Measurements from ENCODE around the gene ALAS1.
"Not testable (repeated sequence)": the region's sequence is repeated elsewhere in the genome, so short reads cannot be mapped to it uniquely, and the experiment has no call there.

ALAS1 gene

GRCh38 chr3:52197842-52198625, at the start of gene ALAS1:
TSS of gene ALAS1 (plus strand) at chr3:52198160. CDS start at chr3:52199242, 1,082 bp downstream.
- peak; percentile 22 for DNase-seq

DNA sequence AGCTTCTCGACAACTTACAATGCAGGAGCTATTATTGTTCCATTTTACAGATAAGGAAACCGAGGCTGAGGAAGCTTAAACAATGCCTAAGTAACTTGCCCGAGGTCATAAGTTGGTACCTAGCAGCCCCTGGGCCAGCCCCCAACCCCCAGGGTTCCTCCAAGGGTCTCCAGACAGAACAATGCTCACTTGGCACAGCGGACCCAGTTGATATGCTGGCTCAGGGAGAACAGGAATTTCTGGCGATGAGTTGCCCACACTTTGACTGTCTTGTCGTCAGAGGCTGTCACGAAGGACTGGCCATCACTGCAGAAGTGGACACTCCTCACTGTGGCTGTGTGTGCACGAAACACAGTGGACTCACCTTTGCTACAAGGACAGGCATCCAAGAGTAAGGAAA, 48.9 kb upstream of the ALAS1 start:
- DNase-seq, result no peak

GRCh38 chr3:52149726-52150125, 48.2 kb upstream of the ALAS1 start:
- no peak for DNase-seq

DNA sequence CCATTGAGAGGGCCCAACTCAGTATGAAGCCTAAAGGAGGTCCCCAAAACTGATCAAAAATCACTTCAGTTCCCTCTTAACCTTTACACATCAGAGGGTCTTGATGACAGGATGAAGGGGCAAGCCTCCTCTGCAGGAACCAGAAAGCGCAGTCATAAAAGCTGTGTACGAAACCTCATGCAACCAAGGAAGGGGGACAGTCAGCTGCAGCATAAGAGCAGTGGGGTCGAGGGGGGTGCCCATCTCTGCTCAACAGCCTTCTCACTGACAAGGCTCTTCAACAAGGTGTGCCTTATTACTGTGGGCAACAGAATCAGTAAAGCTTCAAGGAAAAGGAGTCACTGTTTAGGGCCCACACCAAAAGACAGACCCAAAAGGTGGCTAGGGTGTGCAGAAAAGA, 47.6 kb upstream of the ALAS1 start:
- DNase-seq, result no peak

- DNase-seq, result no peak
Measured at GRCh38 chr3:52150860-52151259, 47.1 kb upstream of the ALAS1 start.

DNA sequence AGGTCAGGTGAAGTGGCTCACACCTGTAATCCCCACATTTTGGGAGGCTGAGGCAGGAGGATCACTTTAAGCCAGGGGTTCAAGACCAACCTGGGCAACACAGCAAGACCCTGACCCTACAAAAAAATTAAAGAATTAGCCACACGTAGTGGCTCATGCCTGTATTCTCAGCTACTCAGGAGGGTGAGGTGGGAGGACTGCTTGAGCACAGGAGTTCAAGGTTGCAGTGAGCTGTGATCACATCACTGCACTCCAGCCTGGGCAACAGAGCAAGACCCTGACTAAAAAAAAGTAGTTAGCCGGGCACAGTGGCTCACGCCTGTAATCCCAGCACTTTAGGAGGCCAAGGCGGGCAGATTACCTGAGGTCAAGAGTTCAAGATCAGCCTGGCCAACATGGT, 46.0 kb upstream of the ALAS1 start:
- DNase-seq, result not testable (repeated sequence)

- DNase-seq, result peak; percentile 41
Measured at GRCh38 chr3:52153389-52154096, 44.4 kb upstream of the ALAS1 start.

DNA sequence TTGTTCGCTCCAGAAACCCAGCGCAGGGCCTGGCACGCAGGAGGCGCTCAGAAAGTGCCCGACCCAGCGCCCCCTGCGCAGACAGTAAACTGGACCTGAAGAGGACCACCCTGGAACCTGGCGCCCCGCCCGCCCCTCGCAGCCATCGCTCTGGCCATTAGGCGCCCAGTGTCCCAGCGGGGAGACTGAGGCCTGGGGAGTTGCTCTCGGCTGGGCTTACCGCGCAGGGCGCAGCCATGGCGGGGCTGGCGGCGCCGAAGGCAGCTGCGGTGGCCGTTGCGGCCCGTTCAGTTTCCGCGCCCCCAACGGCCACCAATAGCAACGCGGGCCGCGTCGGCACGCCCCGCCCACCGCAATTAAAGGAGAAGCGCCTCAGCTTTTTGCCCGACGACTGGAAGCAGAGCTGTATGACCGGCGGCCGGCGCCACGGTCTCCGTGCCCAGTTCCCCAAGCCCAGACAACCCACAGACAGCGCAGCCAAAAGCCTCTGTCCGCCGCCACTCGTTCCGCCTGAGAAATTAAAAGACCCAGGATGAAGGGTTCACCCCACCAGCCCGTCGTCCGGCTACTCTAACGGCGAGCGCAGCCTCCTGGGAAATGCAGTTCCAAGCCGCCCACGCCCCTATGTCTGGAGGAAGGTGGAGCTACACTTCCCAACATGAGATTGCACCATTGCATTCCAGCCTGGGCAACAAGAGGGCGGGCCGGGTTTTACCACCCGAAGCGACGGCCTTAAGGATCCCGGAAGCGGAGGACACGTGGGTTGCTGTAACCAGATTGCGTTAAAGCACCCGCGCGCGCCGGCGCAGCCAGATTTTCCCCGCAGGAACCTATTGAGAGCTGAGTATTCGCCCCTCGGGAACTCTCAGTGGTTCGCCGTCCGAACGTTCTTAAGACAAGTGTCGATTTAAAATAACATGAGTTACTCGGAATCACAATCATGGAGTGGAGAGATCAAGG, 43.5 kb upstream of the ALAS1 start, which contains the start of gene POC1A:
Gene POC1A (minus strand): TSS at position 289 of the 960 bp plus-strand sequence. CDS start 51 bp downstream, at position 238.
- peak; percentile 82 for DNase-seq

DNA sequence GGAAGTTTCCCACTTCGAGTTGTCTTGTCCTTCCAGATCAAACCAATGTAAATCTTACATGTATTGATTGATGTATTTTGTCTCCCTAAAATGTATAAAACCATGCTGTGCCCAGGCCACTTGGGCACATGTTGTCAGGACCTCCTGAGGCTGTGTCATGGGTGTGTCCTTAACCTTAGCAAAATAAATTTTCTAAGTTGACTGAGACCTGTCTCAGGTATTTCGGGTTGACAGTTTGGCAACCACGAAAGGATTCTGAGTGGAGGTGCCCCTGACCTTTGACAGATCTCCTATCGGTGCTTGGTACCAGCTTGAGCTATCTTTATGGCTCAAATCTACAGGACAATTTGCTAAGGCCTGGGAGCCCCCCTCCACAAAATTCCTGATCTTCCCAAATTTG, 42.0 kb upstream of the ALAS1 start:
- DNase-seq, result no peak

DNA sequence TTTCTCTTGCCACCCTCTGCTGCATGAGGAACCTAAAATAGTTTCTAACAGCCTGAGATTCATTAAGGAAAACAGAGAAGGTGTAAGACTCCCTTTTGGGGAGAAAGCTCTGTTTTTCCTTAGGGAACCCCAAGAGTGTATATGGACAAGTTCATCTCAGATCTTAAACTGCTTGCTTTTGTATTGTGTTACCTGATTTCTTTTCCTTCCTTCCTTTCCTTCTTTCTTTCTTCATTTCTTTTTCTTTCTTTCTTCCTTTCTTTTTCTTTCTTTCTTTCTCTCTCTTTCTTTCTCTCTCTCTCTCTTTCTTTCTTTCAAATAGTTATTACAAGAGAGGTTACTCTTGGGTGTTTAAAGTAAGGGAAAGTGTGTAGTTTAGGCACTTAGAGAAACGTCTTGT, 38.5 kb upstream of the ALAS1 start:
- no peak for DNase-seq

DNA sequence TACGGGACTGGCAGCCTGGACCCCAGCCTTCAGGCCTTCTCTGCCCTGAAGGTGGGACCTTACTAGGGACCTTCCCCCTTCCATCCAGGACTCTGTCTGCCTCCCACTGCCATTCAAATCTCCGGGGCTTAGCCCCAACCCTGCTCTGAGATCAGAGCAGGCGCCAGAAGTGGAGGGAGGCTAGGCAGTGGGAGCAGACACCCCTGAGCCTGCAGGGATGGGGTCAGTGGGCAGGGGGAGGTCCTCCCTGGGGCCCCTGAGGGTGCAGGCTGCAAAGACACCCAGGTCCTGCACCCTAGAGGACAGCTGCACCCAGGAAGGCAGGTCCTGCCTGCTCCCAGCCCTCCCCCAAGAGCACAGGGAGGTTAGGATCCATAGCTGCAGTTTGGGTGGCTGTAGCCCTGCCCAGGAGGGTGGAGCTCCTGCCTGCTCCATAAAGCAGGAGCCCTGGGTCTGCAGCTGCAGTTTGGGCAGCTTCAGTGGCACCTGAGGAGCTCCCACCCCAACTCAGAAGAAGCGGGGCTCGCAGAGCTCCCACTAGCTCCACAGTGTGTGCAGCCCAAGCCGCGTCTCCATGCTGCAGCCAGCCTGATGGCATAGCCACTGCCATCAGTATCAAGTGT, 35.6 kb upstream of the ALAS1 start:
- no peak for DNase-seq

DNA sequence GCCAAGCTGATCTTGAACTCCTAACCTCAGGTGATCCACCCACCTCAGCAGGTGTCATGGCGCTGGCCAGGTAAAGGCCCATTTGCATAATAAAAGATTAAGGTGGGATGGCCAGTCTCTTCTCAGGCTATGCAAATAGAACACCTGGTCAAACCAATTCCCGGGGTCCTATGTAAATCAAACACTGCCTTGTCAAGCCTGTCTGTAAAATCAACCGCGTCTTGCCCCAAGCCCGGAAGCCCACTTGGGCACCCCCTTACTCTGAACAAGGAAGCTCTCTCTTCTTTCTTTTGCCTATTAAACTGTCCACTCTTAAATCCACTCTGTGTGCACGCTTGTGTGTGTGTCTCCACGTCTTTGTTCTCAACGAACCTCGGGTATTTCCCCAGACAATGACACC, 30.7 kb upstream of the ALAS1 start:
- no peak for DNase-seq

- not testable (repeated sequence) for DNase-seq
Measured at GRCh38 chr3:52170217-52170616, 27.7 kb upstream of the ALAS1 start.

- DNase-seq, result no peak
Measured at GRCh38 chr3:52171514-52172261, 26.3 kb upstream of the ALAS1 start.

DNA sequence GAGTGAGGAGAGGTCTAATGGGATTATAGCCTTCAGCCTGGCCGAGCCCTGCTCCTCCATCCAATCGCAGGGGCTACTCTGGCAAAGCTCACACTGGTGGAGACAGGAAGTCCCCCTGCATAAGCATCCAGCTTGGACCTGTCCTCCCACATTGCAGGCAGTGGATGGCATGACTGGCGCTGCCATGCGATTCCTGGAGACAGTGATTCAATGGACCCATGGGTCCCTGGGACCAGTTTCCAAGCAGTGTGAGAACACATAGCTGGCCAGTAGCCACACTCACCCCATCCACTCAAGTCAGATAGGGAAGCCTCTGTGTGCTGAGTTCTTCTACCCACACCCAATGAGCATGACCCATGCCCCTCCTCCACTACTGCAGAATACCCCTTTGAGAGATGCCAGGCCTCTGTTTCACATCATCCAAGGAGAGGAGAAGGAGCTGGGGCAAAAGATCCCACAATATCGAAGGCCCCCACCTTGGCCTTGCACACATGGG, 25.6 kb upstream of the ALAS1 start:
- no peak for DNase-seq

DNA sequence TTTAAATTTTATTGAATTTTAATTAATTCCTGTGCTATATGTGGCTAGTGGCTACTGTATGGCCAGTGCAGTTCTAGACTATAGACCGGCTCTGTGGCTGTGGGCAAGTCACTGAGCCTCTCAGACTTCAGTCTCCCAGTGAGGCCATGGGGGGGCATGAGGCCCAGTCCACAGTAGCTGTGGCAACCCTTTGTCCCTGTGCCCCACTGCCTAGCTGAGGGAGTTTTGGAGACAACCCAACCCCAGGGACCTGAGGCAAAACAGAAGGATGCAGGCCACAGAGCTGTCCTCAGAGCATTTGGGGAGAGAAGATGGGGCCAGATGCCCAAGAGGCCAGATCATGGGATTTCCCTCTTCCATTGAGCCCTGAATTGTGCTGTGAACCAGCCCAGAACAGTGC, 24.9 kb upstream of the ALAS1 start:
- DNase-seq, result no peak

DNA sequence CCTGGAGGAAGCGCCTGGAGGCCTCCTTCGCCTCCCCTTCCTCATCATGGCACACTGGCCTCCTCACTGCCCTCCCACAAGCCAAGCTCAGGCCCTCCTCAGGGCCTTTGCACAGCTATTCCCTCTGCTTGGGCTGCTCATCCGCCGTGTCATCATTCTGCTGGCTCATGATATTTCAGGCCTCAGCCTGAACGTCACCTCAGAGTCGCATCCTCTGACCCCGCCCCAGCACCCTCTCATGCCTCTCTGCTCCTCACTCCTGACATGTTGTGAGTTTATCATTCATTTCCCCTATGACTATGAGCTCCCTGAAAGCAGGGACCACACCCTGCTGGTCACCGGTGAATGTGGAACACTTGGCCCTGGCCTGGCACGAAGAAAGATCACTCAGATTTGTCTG, 23.1 kb upstream of the ALAS1 start:
- DNase-seq, result no peak

- no peak for DNase-seq
Measured at GRCh38 chr3:52175416-52176179, 22.4 kb upstream of the ALAS1 start.

DNA sequence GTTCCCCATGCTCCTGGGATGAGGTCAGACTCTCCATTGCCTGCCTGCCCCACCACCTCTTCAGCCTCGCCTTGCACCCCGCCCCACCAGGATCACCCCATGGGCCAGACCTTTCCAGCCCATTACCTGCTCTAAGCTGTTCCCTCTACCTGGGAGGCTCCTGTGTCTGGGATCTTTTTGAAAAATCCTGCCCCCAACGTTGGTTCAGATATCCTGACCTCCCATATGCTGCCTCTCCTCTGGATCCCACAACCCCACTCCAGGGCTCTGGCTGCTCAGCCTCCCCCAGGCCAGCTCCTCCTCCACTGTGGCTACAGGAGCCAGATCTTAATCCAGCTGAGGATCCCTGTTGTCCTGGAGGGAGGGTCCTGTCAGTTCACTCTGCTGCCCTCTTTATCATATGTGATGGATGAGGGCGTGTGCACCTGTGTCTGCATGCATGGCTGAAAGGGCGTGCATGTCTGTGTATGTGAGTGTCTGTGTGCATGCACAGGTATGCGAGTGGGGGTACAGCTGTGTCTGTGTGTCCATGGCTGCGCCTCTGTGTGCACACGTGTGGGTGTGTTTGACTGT, 21.7 kb upstream of the ALAS1 start:
- no peak for DNase-seq

- no peak for DNase-seq
Measured at GRCh38 chr3:52176951-52177700, 20.8 kb upstream of the ALAS1 start.

Measured in DMS79 (cell line).